H9 (cell line): ENCODE measurements around the gene C10orf95. TPM values are rescaled to one million over a fixed set of nuclear protein-coding genes. Genes with fewer than 3 reads are reported as not detected.

Source experiments
- DNase-seq: peaks from one replicate; pipeline ENCODE4 v3.0.0-alpha.2; 2017
- H2AFZ ChIP-seq: one replicate; pipeline ENCODE4 v1.6.1; 2013; ENCODE audit warnings: mild to moderate bottlenecking, low read length, control low read depth, moderate library complexity
- H2AK5ac ChIP-seq: 2 replicates; pipeline ENCODE4 v1.6.1; 2013; ENCODE audit warnings: low read length, control low read depth, mixed read lengths; ENCODE audit not compliant: insufficient read length
- H2BK120ac ChIP-seq: one replicate; pipeline ENCODE4 v1.6.1; 2013; ENCODE audit warnings: low read depth, mild to moderate bottlenecking, low read length, control low read depth, inconsistent platforms; ENCODE audit not compliant: poor library complexity, severe bottlenecking
- H2BK12ac ChIP-seq: 2 replicates; pipeline ENCODE4 v1.6.1; 2013; ENCODE audit warnings: low read length, control low read depth, mixed read lengths, low read depth; ENCODE audit not compliant: insufficient read length
- H2BK15ac ChIP-seq: 2 replicates; pipeline ENCODE4 v1.6.1; 2013; ENCODE audit warnings: low read depth, low read length, control low read depth
- H2BK20ac ChIP-seq: one replicate; pipeline ENCODE4 v1.6.1; 2013; ENCODE audit warnings: low read depth, mild to moderate bottlenecking, low read length, control low read depth, inconsistent platforms; ENCODE audit not compliant: poor library complexity, severe bottlenecking
- H2BK5ac ChIP-seq: 2 replicates; pipeline ENCODE4 v1.6.1; 2013; ENCODE audit warnings: low read length, control low read depth, mixed read lengths; ENCODE audit not compliant: insufficient read length
- H3K14ac ChIP-seq: 2 replicates; pipeline ENCODE4 v1.6.1; 2013; ENCODE audit warnings: low read length, control low read depth; ENCODE audit not compliant: insufficient read depth
- H3K18ac ChIP-seq: 2 replicates; pipeline ENCODE4 v1.6.1; 2013; ENCODE audit warnings: low read depth, mild to moderate bottlenecking, mixed read lengths, low read length, control low read depth; ENCODE audit not compliant: insufficient read length
- H3K23ac ChIP-seq: 2 replicates; pipeline ENCODE4 v1.6.1; 2013; ENCODE audit warnings: low read length, control low read depth, mixed read lengths, low read depth; ENCODE audit not compliant: insufficient read length
- H3K23me2 ChIP-seq: 2 replicates; pipeline ENCODE4 v1.6.1; 2013; ENCODE audit warnings: low read depth, mild to moderate bottlenecking, mixed read lengths, low read length, control low read depth; ENCODE audit not compliant: insufficient read length, poor library complexity, severe bottlenecking
- H3K27ac ChIP-seq: 2 replicates; pipeline ENCODE4 v1.5.1; 2013; ENCODE audit warnings: low read length, control low read depth, mixed read lengths, low read depth; ENCODE audit not compliant: insufficient read length
- H3K27me3 ChIP-seq: 2 replicates; pipeline ENCODE4 v1.6.1; 2013; ENCODE audit warnings: low read length, control low read depth, inconsistent platforms; ENCODE audit not compliant: insufficient read depth
- H3K4ac ChIP-seq: 2 replicates; pipeline ENCODE4 v1.6.1; 2013; ENCODE audit warnings: low read depth, mild to moderate bottlenecking, control low read depth, inconsistent platforms, low read length, moderate library complexity
- H3K4me1 ChIP-seq: 2 replicates; pipeline ENCODE4 v1.6.1; 2013; ENCODE audit warnings: low read length, control low read depth, inconsistent platforms; ENCODE audit not compliant: insufficient read depth
- H3K4me2 ChIP-seq: 2 replicates; pipeline ENCODE4 v1.6.1; 2013; ENCODE audit warnings: low read length, control low read depth, mixed read lengths; ENCODE audit not compliant: insufficient read length, insufficient read depth
- H3K56ac ChIP-seq: 2 replicates; pipeline ENCODE4 v1.6.1; 2013; ENCODE audit warnings: low read depth, mild to moderate bottlenecking, mixed read lengths, low read length, control low read depth; ENCODE audit not compliant: insufficient read length
- H3K79me1 ChIP-seq: 2 replicates; pipeline ENCODE4 v1.6.1; 2013; ENCODE audit warnings: low read depth, mild to moderate bottlenecking, moderate library complexity, low read length, control low read depth, inconsistent platforms; ENCODE audit not compliant: insufficient read depth, poor library complexity, severe bottlenecking
- H3K79me2 ChIP-seq: 2 replicates; pipeline ENCODE4 v1.6.1; 2013; ENCODE audit warnings: low read length, control low read depth, inconsistent platforms; ENCODE audit not compliant: insufficient read depth
- H3K9ac ChIP-seq: 2 replicates; pipeline ENCODE4 v1.6.1; 2013; ENCODE audit warnings: low read length, control low read depth, mixed read lengths; ENCODE audit not compliant: insufficient read length; ENCODE audit errors: extremely low read depth
- H3K9me3 ChIP-seq: one replicate; pipeline ENCODE4 v1.6.1; 2013; ENCODE audit warnings: low read depth, low read length, inconsistent platforms; ENCODE audit not compliant: control insufficient read depth
- H3T11ph ChIP-seq: one replicate; pipeline ENCODE4 v1.6.1; 2013; ENCODE audit warnings: mild to moderate bottlenecking, low read length, control low read depth, inconsistent platforms
- H4K20me1 ChIP-seq: one replicate; pipeline ENCODE4 v1.6.1; 2013; ENCODE audit not compliant: control insufficient read depth, insufficient read length, insufficient read depth
- H4K5ac ChIP-seq: 2 replicates; pipeline ENCODE4 v1.6.1; 2013; ENCODE audit warnings: low read depth, mild to moderate bottlenecking, mixed read lengths, low read length, control low read depth; ENCODE audit not compliant: insufficient read length
- H4K8ac ChIP-seq: replicated peaks from 2 replicates; pipeline ENCODE4 v1.6.1; 2013; ENCODE audit warnings: low read length, control low read depth, mixed read lengths, low read depth; ENCODE audit not compliant: insufficient read length
- H4K91ac ChIP-seq: 2 replicates; pipeline ENCODE4 v1.6.1; 2013; ENCODE audit warnings: low read depth, mild to moderate bottlenecking, moderate library complexity, mixed read lengths, low read length, control low read depth; ENCODE audit not compliant: insufficient read length
- H3K27ac Mint-ChIP-seq, 3 experiments: 2 replicates in 2 of 3; 3 replicates in 1 of 3; pipeline ENCODE4 v1.8.0; 2020 to 2021; ENCODE audit warnings: mixed read lengths in 3 of 3, mild to moderate bottlenecking in 1 of 3, moderate library complexity in 1 of 3
- H3K27me3 Mint-ChIP-seq: 2 replicates; pipeline ENCODE4 v1.8.0; 2021; ENCODE audit warnings: low read depth, mild to moderate bottlenecking, moderate library complexity, mixed read lengths
- H3K36me3 Mint-ChIP-seq, 3 experiments: 2 replicates in 2 of 3; 3 replicates in 1 of 3; pipeline ENCODE4 v1.8.0; 2020 to 2021; ENCODE audit warnings: low read depth in 3 of 3, mixed read lengths in 3 of 3; ENCODE audit not compliant: insufficient read depth in 1 of 3
- H3K4me1 Mint-ChIP-seq, 2 experiments: 2 replicates each; pipeline ENCODE4 v1.8.0; 2020; ENCODE audit warnings: mixed read lengths in 2 of 2
- H3K4me3 Mint-ChIP-seq, 2 experiments: 2 replicates in 1 of 2; 3 replicates in 1 of 2; pipeline ENCODE4 v1.8.0; 2020 to 2021; ENCODE audit warnings: mild to moderate bottlenecking in 2 of 2, mixed read lengths in 2 of 2, moderate library complexity in 1 of 2
- H3K9me3 Mint-ChIP-seq, 2 experiments: 2 replicates in 1 of 2; 3 replicates in 1 of 2; pipeline ENCODE4 v1.8.0; 2020; ENCODE audit warnings: mild to moderate bottlenecking in 2 of 2, mixed read lengths in 2 of 2, moderate library complexity in 1 of 2
- WGBS: extraction: QIAGEN DNeasy Blood & Tissue Kit; methylation state at CpG from one replicate; pipeline ENCODE4 v1.1.7; 2013; ENCODE audit warnings: missing lambda C conversion rate, low lambda C conversion rate, mixed read lengths; ENCODE audit not compliant: insufficient read length; ENCODE audit errors: extremely low coverage; 5-methylcytosine and 5-hydroxymethylcytosine counted together
- total RNA-seq: library from RNA; stranded (reverse); gene quantifications from 2 replicates; pipeline ENCODE4 v1.2.1, GENCODE V29; 2021
- TF ChIP-seq, protein P1 (sequence below): fragments of 200-600 bp; sonication (generic); conservative IDR thresholded peaks from 3 replicates; pipeline ENCODE4 v1.8.0; 2021; ENCODE audit warnings: antibody characterized with exemption, mild to moderate bottlenecking

Gene C10orf95
- total RNA-seq, 1 experiment from 2014 or later: not detected

DNA sequence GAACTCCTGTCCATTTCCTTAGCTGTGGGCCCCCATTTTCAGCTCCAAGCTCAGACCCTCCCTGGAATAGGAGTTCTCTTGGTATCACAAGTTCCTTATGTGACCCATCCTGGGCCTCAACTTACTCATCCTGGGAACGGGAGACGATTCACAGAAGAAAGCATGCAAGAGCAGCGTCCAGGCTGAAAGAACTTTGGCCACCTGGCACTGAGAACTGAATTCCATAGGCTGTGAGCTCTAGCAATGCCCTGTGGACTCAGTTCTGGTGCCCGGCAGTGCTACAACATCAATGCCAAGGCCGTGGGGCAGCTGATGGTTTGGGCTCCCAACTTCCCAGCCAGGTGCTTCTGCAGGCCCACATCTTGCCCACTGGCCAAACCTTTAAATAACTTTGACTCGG, 15.0 kb downstream of the C10orf95 start:
- Histone ChIP-seq H2AK5ac (no peak overlapping the region), H2BK5ac (no peak overlapping the region), H4K20me1 (no peaks in the 10 kb centered on the region), H2BK120ac (no peak overlapping the region), H3K18ac (no peak overlapping the region), H3K27ac (no peak overlapping the region), H3K27me3 (peaks cover 29% of the 10 kb centered on the region; the same call in 1 of the 2 replicates), H3K79me1 (no peaks in the 10 kb centered on the region), H3K4me2 (no peak overlapping the region), H3K4me1 (peaks cover 5% of the 10 kb centered on the region; the same call in 1 of the 2 replicates), H3K14ac (no peak overlapping the region), H3K9ac (no peak overlapping the region), H3T11ph (no peak overlapping the region), H2BK15ac (no peak overlapping the region), H2BK12ac (no peak overlapping the region), H2AFZ (no peak overlapping the region), H3K9me3 (no peaks in the 10 kb centered on the region), H4K8ac (no peak overlapping the region), H4K91ac (no peak overlapping the region), H3K4ac (no peak overlapping the region), H3K79me2 (no peaks in the 10 kb centered on the region), H3K56ac (no peak overlapping the region), H3K23me2 (peaks cover 9% of the 10 kb centered on the region), H4K5ac (no peak overlapping the region), H3K23ac (no peak overlapping the region), H2BK20ac (no peak overlapping the region)
- no CpG with 5 or more reads among the region's 6 CpGs for WGBS
- H3K27ac Mint-ChIP-seq: no peak overlapping the region
- H3K9me3 Mint-ChIP-seq: no peaks in the 10 kb centered on the region; a peak in 1 of 5 replicates
- H3K36me3 Mint-ChIP-seq: 0 out of 7 replicates have a peak, but pooled peaks cover 0 to 1% (median 0%) of the 10 kb centered on the region in 3 experiments
- TF ChIP-seq, protein P1, sequence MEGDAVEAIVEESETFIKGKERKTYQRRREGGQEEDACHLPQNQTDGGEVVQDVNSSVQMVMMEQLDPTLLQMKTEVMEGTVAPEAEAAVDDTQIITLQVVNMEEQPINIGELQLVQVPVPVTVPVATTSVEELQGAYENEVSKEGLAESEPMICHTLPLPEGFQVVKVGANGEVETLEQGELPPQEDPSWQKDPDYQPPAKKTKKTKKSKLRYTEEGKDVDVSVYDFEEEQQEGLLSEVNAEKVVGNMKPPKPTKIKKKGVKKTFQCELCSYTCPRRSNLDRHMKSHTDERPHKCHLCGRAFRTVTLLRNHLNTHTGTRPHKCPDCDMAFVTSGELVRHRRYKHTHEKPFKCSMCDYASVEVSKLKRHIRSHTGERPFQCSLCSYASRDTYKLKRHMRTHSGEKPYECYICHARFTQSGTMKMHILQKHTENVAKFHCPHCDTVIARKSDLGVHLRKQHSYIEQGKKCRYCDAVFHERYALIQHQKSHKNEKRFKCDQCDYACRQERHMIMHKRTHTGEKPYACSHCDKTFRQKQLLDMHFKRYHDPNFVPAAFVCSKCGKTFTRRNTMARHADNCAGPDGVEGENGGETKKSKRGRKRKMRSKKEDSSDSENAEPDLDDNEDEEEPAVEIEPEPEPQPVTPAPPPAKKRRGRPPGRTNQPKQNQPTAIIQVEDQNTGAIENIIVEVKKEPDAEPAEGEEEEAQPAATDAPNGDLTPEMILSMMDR: no peak
- DNase-seq: no peak
- peak overlapping the region in 1 of 2 experiments; percentile 39; a peak in 1 of 5 replicates for H3K4me3 Mint-ChIP-seq
- H3K27me3 Mint-ChIP-seq: peaks cover 69% of the 10 kb centered on the region
- H3K4me1 Mint-ChIP-seq: peaks cover 16 to 34% of the 10 kb centered on the region in 2 experiments
